ENCODE data around the gene ATOSA. TPM values are rescaled to one million over a fixed set of nuclear protein-coding genes. Genes with fewer than 3 reads are reported as not detected.

ATOSA gene
- total RNA-seq, 1 experiment from 2014 or later = 5.8 TPM

GRCh38 chr15:52697051-52697450 lies 17.9 kb upstream of the ATOSA start:
- no peak overlapping the region for H3K56ac ChIP-seq (ENCODE audit: insufficient read length, low read depth, low read length)
- no peak overlapping the region for H2BK20ac ChIP-seq (ENCODE audit: low read depth, low read length, poor library complexity, severe bottlenecking)
- H3K27ac ChIP-seq (ENCODE audit: insufficient read length, low read depth, low read length) = no peak overlapping the region
- no peak for DNase-seq
- no peak overlapping the region for H4K91ac ChIP-seq (ENCODE audit: insufficient read length, low read depth, low read length)
- no peaks in the 10 kb centered on the region for H3K9me3 ChIP-seq (ENCODE audit: control insufficient read depth, low read depth, low read length)
- H4K8ac ChIP-seq (replicated peaks; ENCODE audit: insufficient read length, low read depth, low read length) = no peak overlapping the region
- no peak overlapping the region for H3K23ac ChIP-seq (ENCODE audit: insufficient read length, low read depth, low read length)
- H3K79me2 ChIP-seq (ENCODE audit: insufficient read depth, low read length) = no peaks in the 10 kb centered on the region
- no peak overlapping the region for H2BK15ac ChIP-seq (ENCODE audit: low read depth, low read length)
- no peak overlapping the region for H3K9ac ChIP-seq (ENCODE audit: extremely low read depth, insufficient read length, low read length)
- H2BK5ac ChIP-seq (ENCODE audit: insufficient read length, low read length) = no peak overlapping the region
- no peak overlapping the region for H3K4me2 ChIP-seq (ENCODE audit: insufficient read depth, insufficient read length, low read length)
- no peak overlapping the region for H3K27ac Mint-ChIP-seq
- H3K4ac ChIP-seq (ENCODE audit: low read depth, low read length) = no peak overlapping the region
- peaks cover 0 to 5% of the 10 kb centered on the region in 2 experiments; a peak in 3 of 4 replicates for H3K4me1 Mint-ChIP-seq
- no CpG with 5 or more reads among the region's 2 CpGs for WGBS (ENCODE audit: extremely low coverage, insufficient read length, low lambda C conversion rate)
- no peaks in the 10 kb centered on the region for H3K4me1 ChIP-seq (ENCODE audit: insufficient read depth, low read length)
- H2BK12ac ChIP-seq (ENCODE audit: insufficient read length, low read depth, low read length) = no peak overlapping the region
- H3K14ac ChIP-seq (ENCODE audit: insufficient read depth, low read length) = no peak overlapping the region
- no peak overlapping the region for H3K4me3 Mint-ChIP-seq
- H3T11ph ChIP-seq (ENCODE audit: low read length) = no peak overlapping the region
- H3K79me1 ChIP-seq (ENCODE audit: insufficient read depth, low read depth, low read length, poor library complexity, severe bottlenecking) = no peaks in the 10 kb centered on the region
- H3K18ac ChIP-seq (ENCODE audit: insufficient read length, low read depth, low read length) = no peak overlapping the region
- H2AFZ ChIP-seq (ENCODE audit: low read length) = no peak overlapping the region
- no peaks in the 10 kb centered on the region for H3K27me3 Mint-ChIP-seq (ENCODE audit: low read depth)
- H4K5ac ChIP-seq (ENCODE audit: insufficient read length, low read depth, low read length) = no peak overlapping the region
- H3K36me3 Mint-ChIP-seq (ENCODE audit: insufficient read depth in 1 of 3, low read depth in 3 of 3) = no peaks in the 10 kb centered on the region
- no peak overlapping the region for H2AK5ac ChIP-seq (ENCODE audit: insufficient read length, low read length)
- H3K27me3 ChIP-seq (ENCODE audit: insufficient read depth, low read length) = no peaks in the 10 kb centered on the region
- no peaks in the 10 kb centered on the region for H3K9me3 Mint-ChIP-seq
- H2BK120ac ChIP-seq (ENCODE audit: low read depth, low read length, poor library complexity, severe bottlenecking) = no peak overlapping the region
- H4K20me1 ChIP-seq (ENCODE audit: control insufficient read depth, insufficient read depth, insufficient read length) = no peaks in the 10 kb centered on the region
- TF ChIP-seq, protein P1, sequence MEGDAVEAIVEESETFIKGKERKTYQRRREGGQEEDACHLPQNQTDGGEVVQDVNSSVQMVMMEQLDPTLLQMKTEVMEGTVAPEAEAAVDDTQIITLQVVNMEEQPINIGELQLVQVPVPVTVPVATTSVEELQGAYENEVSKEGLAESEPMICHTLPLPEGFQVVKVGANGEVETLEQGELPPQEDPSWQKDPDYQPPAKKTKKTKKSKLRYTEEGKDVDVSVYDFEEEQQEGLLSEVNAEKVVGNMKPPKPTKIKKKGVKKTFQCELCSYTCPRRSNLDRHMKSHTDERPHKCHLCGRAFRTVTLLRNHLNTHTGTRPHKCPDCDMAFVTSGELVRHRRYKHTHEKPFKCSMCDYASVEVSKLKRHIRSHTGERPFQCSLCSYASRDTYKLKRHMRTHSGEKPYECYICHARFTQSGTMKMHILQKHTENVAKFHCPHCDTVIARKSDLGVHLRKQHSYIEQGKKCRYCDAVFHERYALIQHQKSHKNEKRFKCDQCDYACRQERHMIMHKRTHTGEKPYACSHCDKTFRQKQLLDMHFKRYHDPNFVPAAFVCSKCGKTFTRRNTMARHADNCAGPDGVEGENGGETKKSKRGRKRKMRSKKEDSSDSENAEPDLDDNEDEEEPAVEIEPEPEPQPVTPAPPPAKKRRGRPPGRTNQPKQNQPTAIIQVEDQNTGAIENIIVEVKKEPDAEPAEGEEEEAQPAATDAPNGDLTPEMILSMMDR (conservative IDR thresholded peaks at IDR 0.05) = no peak
- H3K23me2 ChIP-seq (ENCODE audit: insufficient read length, low read depth, low read length, poor library complexity, severe bottlenecking) = no peaks in the 10 kb centered on the region
